ENCODE data around the gene PSTPIP2.

GRCh38 chr18:46061796-46062195, 10.3 kb downstream of the PSTPIP2 start:
- TF ChIP-seq, protein P1, sequence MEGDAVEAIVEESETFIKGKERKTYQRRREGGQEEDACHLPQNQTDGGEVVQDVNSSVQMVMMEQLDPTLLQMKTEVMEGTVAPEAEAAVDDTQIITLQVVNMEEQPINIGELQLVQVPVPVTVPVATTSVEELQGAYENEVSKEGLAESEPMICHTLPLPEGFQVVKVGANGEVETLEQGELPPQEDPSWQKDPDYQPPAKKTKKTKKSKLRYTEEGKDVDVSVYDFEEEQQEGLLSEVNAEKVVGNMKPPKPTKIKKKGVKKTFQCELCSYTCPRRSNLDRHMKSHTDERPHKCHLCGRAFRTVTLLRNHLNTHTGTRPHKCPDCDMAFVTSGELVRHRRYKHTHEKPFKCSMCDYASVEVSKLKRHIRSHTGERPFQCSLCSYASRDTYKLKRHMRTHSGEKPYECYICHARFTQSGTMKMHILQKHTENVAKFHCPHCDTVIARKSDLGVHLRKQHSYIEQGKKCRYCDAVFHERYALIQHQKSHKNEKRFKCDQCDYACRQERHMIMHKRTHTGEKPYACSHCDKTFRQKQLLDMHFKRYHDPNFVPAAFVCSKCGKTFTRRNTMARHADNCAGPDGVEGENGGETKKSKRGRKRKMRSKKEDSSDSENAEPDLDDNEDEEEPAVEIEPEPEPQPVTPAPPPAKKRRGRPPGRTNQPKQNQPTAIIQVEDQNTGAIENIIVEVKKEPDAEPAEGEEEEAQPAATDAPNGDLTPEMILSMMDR (IDR thresholded peaks at IDR 0.05 in 8 of 11, conservative IDR thresholded peaks at IDR 0.05 in 3 of 11), result no peak
- TF ChIP-seq POLR2AphosphoS5 (IDR thresholded peaks at IDR 0.05), result no peak
- TF ChIP-seq POLR2A (IDR thresholded peaks at IDR 0.05), result no peak

All from spleen (tissue), 7 donors.